CD4-positive, alpha-beta memory T cell (primary cell): ENCODE results near the gene ADAMTS4. TPM values are rescaled to one million over a fixed set of nuclear protein-coding genes. Genes with fewer than 3 reads are reported as not detected.
A peak's percentile ranks its signal among the peaks of the same experiment; 100 is the strongest.
"Not testable (repeated sequence)": the region's sequence is repeated elsewhere in the genome, so short reads cannot be mapped to it uniquely, and the experiment has no call there.

ENCODE experiments used
- CTCF ChIA-PET: fragments of 350-600 bp; sonication (Branson Sonifier 250); formaldehyde crosslinking; loops from one replicate; lab custom pipeline; 2021; ENCODE audit warnings: inconsistent platforms; ENCODE audit not compliant: partially characterized antibody; lab: Charles Lee
- POLR2A ChIA-PET: fragments of 350-600 bp; sonication (Branson Sonifier 250); formaldehyde crosslinking; loops from one replicate; lab custom pipeline; 2021; ENCODE audit not compliant: partially characterized antibody; lab: Charles Lee
- DNase-seq, 5 donors: peaks; one replicate each; pipeline versions ENCODE4 v3.0.0 to v3.0.0-alpha.2; 2020 to 2022; ENCODE audit warnings: mixed read lengths in 1 of 5
- H3K27ac ChIP-seq: one replicate; pipeline ENCODE4 v1.7.0; 2013; ENCODE audit warnings: low read depth, low read length
- H3K27me3 ChIP-seq: 2 replicates; pipeline ENCODE4 v1.7.0; 2013; ENCODE audit warnings: mild to moderate bottlenecking, low read length, moderate library complexity; ENCODE audit not compliant: insufficient read depth
- H3K36me3 ChIP-seq: 2 replicates; pipeline ENCODE4 v1.7.0; 2013; ENCODE audit warnings: mild to moderate bottlenecking, low read length, moderate library complexity; ENCODE audit not compliant: insufficient read depth
- H3K4me1 ChIP-seq: 2 replicates; pipeline ENCODE4 v1.7.0; 2013; ENCODE audit warnings: mild to moderate bottlenecking, low read length, moderate library complexity; ENCODE audit not compliant: insufficient read depth
- H3K4me3 ChIP-seq, 2 donors: one replicate each; pipeline ENCODE4 v1.7.0; 2013; ENCODE audit warnings: low read length in 2 of 2, mild to moderate bottlenecking in 1 of 2
- H3K9me3 ChIP-seq, 2 donors: one replicate each; pipeline ENCODE4 v1.7.0; 2013; ENCODE audit warnings: low read length in 2 of 2, control low read depth in 1 of 2; ENCODE audit not compliant: control insufficient read depth in 1 of 2
- H3K27ac Mint-ChIP-seq, 7 donors: one replicate each; pipeline ENCODE4 v1.8.0; 2020 to 2021; ENCODE audit warnings: mixed read lengths in 7 of 7, mild to moderate bottlenecking in 6 of 7, inconsistent platforms in 3 of 7, moderate library complexity in 3 of 7
- H3K27me3 Mint-ChIP-seq, 2 donors: one replicate each; pipeline ENCODE4 v1.8.0; 2020 to 2021; ENCODE audit warnings: mixed read lengths in 2 of 2
- H3K36me3 Mint-ChIP-seq, 2 donors: one replicate each; pipeline ENCODE4 v1.8.0; 2020 to 2021; ENCODE audit warnings: mixed read lengths in 2 of 2, inconsistent platforms in 1 of 2, mild to moderate bottlenecking in 1 of 2
- H3K4me1 Mint-ChIP-seq, 4 donors: one replicate each; pipeline ENCODE4 v1.8.0; 2020 to 2021; ENCODE audit warnings: mixed read lengths in 4 of 4, mild to moderate bottlenecking in 1 of 4
- H3K4me3 Mint-ChIP-seq, 8 donors: one replicate each; pipeline ENCODE4 v1.8.0; 2020 to 2021; ENCODE audit warnings: mixed read lengths in 8 of 8, mild to moderate bottlenecking in 7 of 8, moderate library complexity in 6 of 8, inconsistent platforms in 3 of 8
- H3K9me3 Mint-ChIP-seq, 8 donors: one replicate each; pipeline ENCODE4 v1.8.0; 2020 to 2021; ENCODE audit warnings: mixed read lengths in 8 of 8, mild to moderate bottlenecking in 5 of 8, inconsistent platforms in 3 of 8, moderate library complexity in 1 of 8
- intact Hi-C: fragments of 100-400 bp; cut with micrococcal nuclease; formaldehyde crosslinking; loops from one replicate; pipeline ENCODE4 v1.15.1; 2023
- polyA plus RNA-seq, 2 donors: library from polyadenylated mRNA; unstranded; fragments of 300-500 nt; fragmentation: Illumina TruSeq; gene quantifications; one replicate each; pipeline ENCODE4 v1.2.3, GENCODE V29; 2021
- total RNA-seq, 2 experiments: library from RNA; stranded (reverse); gene quantifications; one replicate each; pipeline ENCODE4 v1.2.3, GENCODE V29; 2021

ADAMTS4 gene
- total and polyA plus RNA-seq, 4 experiments from 2014 or later = 0.07 to 2.4 (median 1.4) TPM; not detected in 1

- ChIA-PET POLR2A (interaction anchor here (0.6 to 5.1 kb wide), 31 partner anchors 8 to 180 kb away, joined by 3 to 112 read pairs (median 6); partner anchors contain the start of genes ARHGAP30, CFAP126, DEDD and FCER1G), CTCF (interaction anchor here (0.7 to 13.2 kb wide), 37 partner anchors 9 to 228 kb away, joined by 3 to 245 read pairs (median 7); partner anchors contain the start of genes ADAMTS4, ARHGAP30, B4GALT3 and CFAP126)
- Mint-ChIP-seq H3K9me3 (no peaks in the 10 kb centered on the region), H3K27me3 (no peaks in the 10 kb centered on the region), H3K4me1 (peaks cover 20 to 37% (median 29%) of the 10 kb centered on the region in 4 donors), H3K36me3 (peaks cover 4 to 30% of the 10 kb centered on the region in 2 donors), H3K4me3 (peak within 1 kb of the TSS; percentile 96 to 100 (median 98)), H3K27ac (peak within 1 kb of the TSS; percentile 89 to 98 (median 97))
- peaks cover 24% of the 10 kb centered on the region for H3K36me3 ChIP-seq
- peak within 1 kb of the TSS; percentile 63 for H3K27ac ChIP-seq
- peaks cover 28% of the 10 kb centered on the region for H3K4me1 ChIP-seq
- no peaks in the 10 kb centered on the region for H3K9me3 ChIP-seq
- H3K4me3 ChIP-seq = peak within 1 kb of the TSS; percentile 67 to 91
- peak; percentile 85 to 97 (median 95) for DNase-seq
- intact Hi-C loops = loop anchor here (1.0 to 10.0 kb wide), 10 partner anchors 15 to 519 kb away; partner anchors contain the start of genes B4GALT3, CFAP126, DEDD and DUSP12
- H3K27me3 ChIP-seq = no peaks in the 10 kb centered on the region
Observed at GRCh38 chr1:161225534-161226319, 26.9 kb upstream of the ADAMTS4 start, which contains the start of gene TOMM40L. TOMM40L (plus strand) TSS chr1:161226060; CDS start chr1:161226490, 430 bp downstream.

- peaks cover 4 to 24% of the 10 kb centered on the region in 2 donors for H3K36me3 Mint-ChIP-seq
- intact Hi-C loops = loop anchor here (1.0 to 10.0 kb wide), 9 partner anchors 15 to 520 kb away; partner anchors contain the start of genes B4GALT3, CFAP126, DEDD and DUSP12
- no peak overlapping the region for H3K4me3 ChIP-seq
- CTCF ChIA-PET = interaction anchor here (0.7 to 13.2 kb wide), 31 partner anchors 9 to 228 kb away, joined by 3 to 245 read pairs (median 8); partner anchors contain the start of genes ADAMTS4, ARHGAP30, B4GALT3 and CFAP126
- POLR2A ChIA-PET = interaction anchor here (0.6 to 5.1 kb wide), 28 partner anchors 8 to 175 kb away, joined by 3 to 112 read pairs (median 7); partner anchors contain the start of genes ARHGAP30, CFAP126, DEDD and FCER1G
- H3K4me3 Mint-ChIP-seq = peak overlapping the region in 3 of 8 donors; percentile 96 to 100 (median 99)
- H3K9me3 Mint-ChIP-seq = no peaks in the 10 kb centered on the region
- peaks cover 20 to 37% (median 29%) of the 10 kb centered on the region in 4 donors for H3K4me1 Mint-ChIP-seq
- H3K36me3 ChIP-seq = peaks cover 20% of the 10 kb centered on the region
- H3K27me3 Mint-ChIP-seq = no peaks in the 10 kb centered on the region
- no peaks in the 10 kb centered on the region for H3K9me3 ChIP-seq
- H3K27me3 ChIP-seq = no peaks in the 10 kb centered on the region
- peak in 1 of 5 donors; percentile 41 for DNase-seq
- peak overlapping the region; percentile 39 for H3K27ac ChIP-seq
- H3K4me1 ChIP-seq = peaks cover 28% of the 10 kb centered on the region
- H3K27ac Mint-ChIP-seq = peak overlapping the region; percentile 83 to 98 (median 97)
Observed at GRCh38 chr1:161225178-161225533, 26.3 kb upstream of the ADAMTS4 start.

DNA sequence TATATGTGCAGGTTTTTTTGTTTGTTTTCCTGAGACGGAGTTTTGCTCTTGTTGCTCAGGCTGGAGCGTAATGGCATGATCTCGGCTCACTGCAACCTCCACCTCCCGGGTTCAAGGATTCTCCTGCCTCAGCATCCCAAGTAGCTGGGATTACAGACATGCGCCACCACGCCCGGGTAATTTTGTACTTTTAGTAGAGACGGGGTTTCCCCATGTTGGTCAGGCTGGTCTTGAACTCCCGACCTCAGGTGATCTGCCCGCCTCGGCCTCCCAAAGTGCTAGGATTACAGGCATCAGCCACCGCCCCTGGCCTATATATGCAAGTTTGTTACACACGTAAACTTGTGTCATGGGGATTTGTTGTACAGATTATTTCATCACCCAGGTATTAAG lies 25.8 kb upstream of the ADAMTS4 start:
- H3K4me1 ChIP-seq = peaks cover 28% of the 10 kb centered on the region
- peaks cover 4 to 23% of the 10 kb centered on the region in 2 donors for H3K36me3 Mint-ChIP-seq
- peak overlapping the region in 1 of 7 donors; percentile 17 for H3K27ac Mint-ChIP-seq
- intact Hi-C loops = loop anchor here (1.0 to 10.0 kb wide), 9 partner anchors 14 to 520 kb away; partner anchors contain the start of genes B4GALT3, CFAP126, DEDD and DUSP12
- not testable (repeated sequence) for H3K4me3 Mint-ChIP-seq, H3K27me3 ChIP-seq, H3K27ac ChIP-seq, H3K27me3 Mint-ChIP-seq, H3K4me3 ChIP-seq, H3K9me3 ChIP-seq, DNase-seq, H3K9me3 Mint-ChIP-seq
- ChIA-PET POLR2A (interaction anchor here (0.7 to 5.1 kb wide), 11 partner anchors 13 to 165 kb away, joined by 3 to 112 read pairs (median 16); partner anchors contain the start of genes NDUFS2, PPOX and UFC1), CTCF (interaction anchor here (1.1 to 13.2 kb wide), 14 partner anchors 8 to 160 kb away, joined by 3 to 245 read pairs (median 46); partner anchors contain the start of genes ADAMTS4, CFAP126, FCER1G and NDUFS2)
- H3K36me3 ChIP-seq = peaks cover 16% of the 10 kb centered on the region
- H3K4me1 Mint-ChIP-seq = peaks cover 20 to 37% (median 29%) of the 10 kb centered on the region in 4 donors

GRCh38 chr1:161223805-161224694 lies 25.2 kb upstream of the ADAMTS4 start:
- CTCF ChIA-PET = interaction anchor here (1.1 to 13.2 kb wide), 10 partner anchors 13 to 161 kb away, joined by 3 to 245 read pairs (median 78); partner anchors contain the start of genes CFAP126, NDUFS2, PPOX and UFC1
- Mint-ChIP-seq H3K4me1 (peaks cover 23 to 44% (median 32%) of the 10 kb centered on the region in 4 donors), H3K27me3 (no peaks in the 10 kb centered on the region), H3K27ac (peak overlapping the region in 2 of 7 donors; percentile 35 to 48), H3K9me3 (no peaks in the 10 kb centered on the region), H3K4me3 (no peak overlapping the region), H3K36me3 (peaks cover 0 to 19% of the 10 kb centered on the region in 2 donors)
- DNase-seq = no peak
- Histone ChIP-seq H3K27me3 (no peaks in the 10 kb centered on the region), H3K9me3 (no peaks in the 10 kb centered on the region), H3K36me3 (peaks cover 9% of the 10 kb centered on the region), H3K27ac (no peak overlapping the region), H3K4me1 (peaks cover 28% of the 10 kb centered on the region), H3K4me3 (no peak overlapping the region)
- intact Hi-C loops = loop anchor here (10.0 kb wide), 1 partner anchor 521 kb away; the partner anchor contains the start of gene DUSP12
- POLR2A ChIA-PET = interaction anchor here (0.7 to 5.1 kb wide), 7 partner anchors 13 to 166 kb away, joined by 3 to 112 read pairs (median 20); partner anchors contain the start of genes NDUFS2 and PPOX

DNA sequence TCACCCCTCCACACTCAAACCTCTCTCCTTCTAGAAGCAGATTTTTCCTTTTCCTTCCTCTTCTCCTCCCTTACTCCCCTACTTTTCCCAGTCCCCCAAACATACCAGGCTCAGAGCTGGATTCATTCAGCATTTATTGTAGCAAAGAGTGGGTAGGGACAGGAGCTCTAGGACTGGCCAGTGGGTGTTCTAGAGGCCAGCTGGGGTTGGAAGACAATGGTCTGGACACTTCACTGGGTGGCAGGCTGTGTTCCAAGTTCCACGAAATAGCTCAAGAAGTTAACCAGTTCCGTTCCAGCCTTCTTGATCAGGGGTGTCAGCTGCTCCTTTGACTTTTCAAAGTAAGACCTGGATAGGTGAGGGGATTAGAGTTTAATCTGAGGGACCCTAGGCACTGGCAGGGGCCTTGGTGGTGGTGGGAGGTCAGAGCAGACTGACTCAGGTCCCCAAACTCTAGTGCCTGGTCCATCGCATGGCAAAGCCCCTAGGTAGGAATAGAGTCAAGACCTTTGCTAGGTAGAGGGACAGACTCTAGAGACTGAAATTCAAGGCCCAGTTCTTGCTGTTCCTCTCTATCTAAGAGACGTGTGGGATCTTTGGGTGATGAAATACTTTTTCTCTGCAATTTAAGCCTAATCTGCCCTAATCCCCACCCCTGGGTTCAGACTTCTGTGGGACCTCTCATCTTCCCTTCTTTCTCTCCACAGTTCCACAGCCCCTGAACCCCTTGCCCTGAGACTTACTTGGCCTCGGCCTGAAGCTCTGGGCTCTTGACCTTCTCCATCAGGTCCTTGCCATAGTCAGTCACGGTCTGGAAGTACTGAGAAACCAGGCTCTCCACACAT lies 23.5 kb upstream of the ADAMTS4 start:
- ChIA-PET POLR2A (interaction anchor here (1.0 to 1.6 kb wide), 3 partner anchors 12 to 53 kb away, joined by 3 to 6 read pairs (median 4); partner anchors contain the start of gene NDUFS2), CTCF (interaction anchor here (0.5 to 13.2 kb wide), 7 partner anchors 12 to 516 kb away, joined by 3 to 245 read pairs (median 103); partner anchors contain the start of genes NDUFS2 and PPOX)
- H3K4me3 ChIP-seq = no peak overlapping the region
- no peaks in the 10 kb centered on the region for H3K9me3 Mint-ChIP-seq
- no peak for DNase-seq
- peaks cover 33% of the 10 kb centered on the region for H3K4me1 ChIP-seq
- H3K36me3 Mint-ChIP-seq = peaks cover 0 to 4% of the 10 kb centered on the region in 2 donors
- no peak overlapping the region for H3K27ac ChIP-seq
- H3K4me1 Mint-ChIP-seq = peaks cover 26 to 48% (median 35%) of the 10 kb centered on the region in 4 donors
- H3K27me3 ChIP-seq = no peaks in the 10 kb centered on the region
- no peaks in the 10 kb centered on the region for H3K36me3 ChIP-seq
- intact Hi-C loops = loop anchor here (10.0 kb wide), 1 partner anchor 522 kb away; the partner anchor contains the start of gene DUSP12
- H3K27ac Mint-ChIP-seq = peak overlapping the region in 3 of 7 donors; percentile 79 to 81 (median 79)
- H3K27me3 Mint-ChIP-seq = no peaks in the 10 kb centered on the region
- H3K9me3 ChIP-seq = no peaks in the 10 kb centered on the region
- H3K4me3 Mint-ChIP-seq = peak overlapping the region in 1 of 8 donors; percentile 66
